GM12873 (cell line): Measurements from ENCODE around the gene MRM2.

Experiments used
- CTCF ChIP-seq: IDR thresholded peaks from 2 replicates; pipeline ENCODE4 v1.5.1; 2012; ENCODE audit warnings: low read depth, mild to moderate bottlenecking, moderate library complexity, low read length, control low read depth; ENCODE audit not compliant: insufficient read depth; ENCODE audit errors: missing control alignments

The MRM2 gene

GRCh38 chr7:2201128-2201527 lies 40.9 kb downstream of the MRM2 start:
- no peak for TF ChIP-seq CTCF

DNA sequence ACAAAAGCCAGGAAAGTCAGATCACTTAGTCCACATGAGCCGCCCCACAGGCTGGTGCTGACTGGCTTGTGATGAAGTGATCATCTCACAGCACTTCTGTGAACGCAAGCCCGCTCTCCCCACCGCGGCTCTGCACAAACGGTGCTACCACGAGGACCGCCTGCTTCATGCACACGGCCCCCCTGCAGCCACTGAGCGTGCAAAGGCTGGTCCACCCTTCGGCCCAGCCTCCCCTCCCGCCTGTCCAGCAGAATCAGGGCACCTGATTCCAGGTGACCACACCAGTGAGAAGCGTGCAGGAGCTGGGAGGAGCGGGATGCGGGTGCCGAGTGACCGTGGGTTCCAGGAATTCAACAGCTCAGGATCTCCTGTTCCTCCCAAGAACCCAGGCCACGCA lies 41.4 kb downstream of the MRM2 start:
- TF ChIP-seq CTCF: no peak

- TF ChIP-seq CTCF: no peak
Measured at GRCh38 chr7:2199956-2200583, 41.9 kb downstream of the MRM2 start.

DNA sequence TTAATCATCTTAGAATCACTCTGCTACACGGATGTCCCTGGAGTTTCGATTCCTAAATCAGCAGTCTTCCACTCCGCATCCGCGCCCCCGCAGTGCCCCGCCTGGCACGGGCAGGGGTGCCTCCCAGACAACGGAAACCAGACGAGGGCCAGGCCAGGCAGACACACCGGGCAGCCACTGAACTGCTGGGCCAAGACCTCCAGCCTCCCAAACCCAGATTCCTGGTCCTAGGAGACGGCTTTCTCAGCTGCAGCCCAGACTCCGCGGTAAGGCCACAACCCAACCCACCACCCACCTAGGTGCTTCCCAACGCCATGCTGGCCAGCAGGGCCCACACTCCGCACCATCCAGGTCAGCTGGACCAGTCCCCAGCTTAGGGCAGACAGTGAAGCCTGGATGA lies 42.5 kb downstream of the MRM2 start:
- TF ChIP-seq CTCF: no peak

GRCh38 chr7:2198760-2199159 lies 43.2 kb downstream of the MRM2 start:
- no peak for TF ChIP-seq CTCF

DNA sequence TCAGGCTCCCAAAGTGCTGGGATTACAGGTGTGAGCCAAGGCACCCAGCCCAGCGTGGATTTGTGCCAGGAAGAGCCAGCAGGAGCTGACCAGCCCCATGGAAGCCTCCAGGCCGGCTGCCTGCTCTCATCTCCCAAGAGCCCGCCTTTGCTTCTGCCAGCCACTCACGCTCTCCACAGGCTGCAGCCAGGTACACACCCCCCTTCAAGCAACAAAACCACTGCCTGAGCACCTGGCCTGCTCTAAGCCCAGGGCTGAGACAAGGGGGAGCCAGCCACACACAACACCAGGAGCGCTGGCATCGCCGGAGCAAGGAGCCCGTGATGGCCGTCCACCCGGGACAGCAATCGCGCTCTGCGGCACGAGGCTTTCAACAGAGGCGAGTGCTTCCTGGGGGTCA lies 43.8 kb downstream of the MRM2 start:
- TF ChIP-seq CTCF: no peak

GRCh38 chr7:2197436-2198155 lies 44.4 kb downstream of the MRM2 start:
- TF ChIP-seq CTCF: no peak
